22Rv1 (cell line): ENCODE data around the gene RPL3.
"Not testable (repeated sequence)": the region's sequence is repeated elsewhere in the genome, so short reads cannot be mapped to it uniquely, and the experiment has no call there.

Source experiments
- H3K27ac ChIP-seq: fragments of 450-650 bp; 2 replicates; pipeline ENCODE4 v1.5.1; 2017
- CTCF ChIP-seq: fragments of 450-650 bp; IDR thresholded peaks from 2 replicates; pipeline ENCODE4 v1.5.1; 2017; ENCODE audit warnings: mild to moderate bottlenecking
- ZFX ChIP-seq: fragments of 450-650 bp; IDR thresholded peaks from 2 replicates; pipeline ENCODE4 v1.6.1; 2017; ENCODE audit warnings: antibody characterized with exemption, borderline replicate concordance

Gene RPL3

DNA sequence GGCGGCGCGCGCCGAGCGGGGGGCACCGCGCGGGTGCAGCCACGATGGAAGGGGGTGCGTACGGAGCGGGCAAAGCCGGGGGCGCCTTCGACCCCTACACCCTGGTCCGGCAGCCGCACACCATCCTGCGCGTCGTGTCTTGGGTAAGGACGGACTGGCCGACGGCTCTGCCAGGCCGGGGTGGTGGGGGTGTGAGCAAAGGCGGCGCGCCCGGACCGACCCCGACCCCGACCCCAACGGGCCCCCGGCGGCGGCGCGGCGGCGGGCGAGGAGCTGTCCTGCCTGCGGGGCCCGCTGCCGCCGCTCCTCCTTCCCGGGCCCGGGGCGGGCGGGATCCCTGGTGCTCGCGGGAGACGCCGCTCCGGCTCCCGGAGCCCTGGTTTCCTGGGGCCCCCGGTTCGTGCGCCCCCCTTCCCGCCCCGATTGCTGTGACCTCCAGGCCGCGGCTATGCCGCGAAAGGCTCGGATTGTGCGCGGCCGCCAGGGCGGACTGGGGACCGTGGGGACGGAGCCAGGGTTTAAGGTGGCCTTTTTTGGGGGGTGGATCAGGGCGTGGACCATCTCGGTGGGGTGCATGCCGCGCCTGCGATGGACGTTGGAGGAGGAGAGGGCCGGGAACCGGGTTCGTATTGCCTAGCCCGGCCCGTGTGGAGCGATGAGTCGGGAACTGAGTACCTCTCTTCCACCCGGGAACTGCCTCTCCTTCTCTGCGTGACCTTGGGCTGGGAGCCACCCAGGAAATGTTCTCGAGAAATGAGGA, 30.7 kb upstream of the RPL3 start, which contains the start of gene SYNGR1:
Gene SYNGR1 (plus strand): TSS at position 25 of the 760 bp plus-strand sequence. CDS start 20 bp downstream, at position 45.
- H3K27ac ChIP-seq: no peak within 1 kb of the TSS
- TF ChIP-seq CTCF: no peak; the same call in none of the 2 replicates
- TF ChIP-seq ZFX: no peak

DNA sequence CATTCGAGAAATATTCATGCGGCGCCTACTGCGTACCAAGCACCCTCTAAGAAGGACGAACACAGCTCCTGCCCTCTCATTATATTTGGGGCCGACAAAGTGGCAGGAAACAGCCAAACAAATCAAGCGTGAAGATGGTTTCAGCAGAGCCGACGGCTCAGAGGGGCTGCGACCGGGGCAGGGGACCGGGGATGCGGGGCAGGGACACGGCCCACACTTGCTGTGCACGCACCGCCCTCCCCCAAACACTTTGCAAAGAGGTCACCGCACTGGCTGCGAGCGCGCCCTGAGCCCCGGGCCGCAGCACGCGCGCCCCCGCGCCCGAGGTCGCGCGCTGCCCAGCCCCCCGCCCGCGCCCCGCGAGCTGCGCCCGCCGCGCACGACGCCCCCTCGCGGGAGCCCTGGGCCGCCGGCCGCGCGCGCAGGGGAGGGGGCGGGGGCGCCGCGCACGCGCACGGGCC, 30.1 kb upstream of the RPL3 start:
- no peak overlapping the region for H3K27ac ChIP-seq
- TF ChIP-seq ZFX: no peak
- peak; percentile 45 for TF ChIP-seq CTCF

DNA sequence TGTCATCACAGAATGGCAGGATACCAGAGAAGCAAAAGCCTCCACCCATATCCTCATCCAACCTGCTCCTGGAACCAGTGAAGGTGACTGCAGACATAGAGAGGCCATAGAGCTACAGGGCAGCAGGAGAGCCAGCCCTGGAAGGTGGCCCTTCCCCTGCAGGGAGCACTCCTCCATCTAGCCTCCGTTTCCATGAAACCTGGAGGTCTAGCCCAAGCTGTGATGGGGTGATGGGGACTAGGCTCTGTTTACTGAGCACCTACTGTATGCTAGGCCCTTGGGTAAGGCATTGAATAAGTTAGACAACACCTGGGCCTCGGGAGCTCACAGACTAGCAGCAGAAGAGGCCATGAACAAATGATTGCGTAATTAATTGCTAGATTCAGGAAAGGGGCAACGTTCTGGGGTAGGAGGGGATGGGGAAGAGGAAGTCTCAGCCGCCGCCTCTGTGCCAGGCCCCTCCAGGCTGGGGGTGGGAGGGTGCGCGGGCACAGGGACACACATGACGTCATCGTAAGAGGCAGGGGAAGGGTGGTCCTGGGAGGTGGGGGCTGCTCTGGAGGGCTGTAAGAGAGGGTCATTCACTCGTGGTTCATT, 29.6 kb upstream of the RPL3 start:
- H3K27ac ChIP-seq: no peak overlapping the region
- no peak for TF ChIP-seq CTCF
- no peak for TF ChIP-seq ZFX

- TF ChIP-seq CTCF (no peak), ZFX (no peak)
- no peak overlapping the region for H3K27ac ChIP-seq
Observed at GRCh38 chr22:39345231-39345630, 25.8 kb upstream of the RPL3 start.

- H3K27ac ChIP-seq: no peak overlapping the region
- TF ChIP-seq ZFX (no peak), CTCF (no peak)
Observed at GRCh38 chr22:39344046-39344390, 24.6 kb upstream of the RPL3 start.

GRCh38 chr22:39343259-39344045, 24.0 kb upstream of the RPL3 start:
- H3K27ac ChIP-seq: no peak overlapping the region
- TF ChIP-seq CTCF (peak; percentile 95), ZFX (no peak)

- TF ChIP-seq CTCF: no peak
- no peak for TF ChIP-seq ZFX
- no peak overlapping the region for H3K27ac ChIP-seq
Observed at GRCh38 chr22:39341179-39341578, 21.8 kb upstream of the RPL3 start.

DNA sequence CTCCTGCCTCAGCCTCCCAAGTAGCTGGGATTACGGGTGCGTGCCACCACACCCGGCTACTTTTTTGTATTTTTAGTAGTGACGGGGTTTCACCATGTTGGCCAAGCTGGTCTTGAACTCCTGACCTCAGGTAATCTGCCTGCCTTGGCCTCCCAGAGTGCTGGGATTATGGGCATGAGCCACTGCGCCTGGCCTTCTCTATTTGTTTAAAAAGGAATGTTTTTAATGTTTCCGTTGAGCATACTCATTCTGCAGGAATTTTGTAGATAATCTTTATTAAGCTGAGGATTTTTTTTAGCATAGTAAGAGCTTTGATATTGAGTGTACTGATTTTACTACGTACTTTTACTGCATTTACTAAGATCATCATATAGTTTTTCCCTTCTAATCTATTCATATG, 20.4 kb upstream of the RPL3 start:
- H3K27ac ChIP-seq: not testable (repeated sequence)
